Measurements from ENCODE around the gene THADA.
"Not testable (repeated sequence)": the region's sequence is repeated elsewhere in the genome, so short reads cannot be mapped to it uniquely, and the experiment has no call there.

THADA gene

DNA sequence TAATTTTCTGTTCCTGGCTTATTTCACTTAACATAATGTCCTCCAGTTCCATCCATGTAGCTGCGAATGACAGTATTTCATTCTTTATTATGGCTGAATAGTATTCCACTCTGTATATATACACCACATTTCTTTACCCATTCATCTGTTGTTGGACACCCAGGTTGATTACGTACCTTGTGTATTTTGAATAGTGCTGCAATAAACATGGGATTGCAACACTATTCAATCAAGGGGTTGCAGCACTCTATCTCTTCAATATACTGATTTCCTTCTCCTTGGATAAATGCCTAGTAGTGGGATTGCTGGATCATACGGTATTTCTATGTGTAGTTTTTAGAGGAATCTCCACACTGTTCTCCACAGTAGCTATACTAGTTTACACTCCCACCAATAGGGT, 61.3 kb downstream of the THADA start:
- TF ChIP-seq, protein P1, sequence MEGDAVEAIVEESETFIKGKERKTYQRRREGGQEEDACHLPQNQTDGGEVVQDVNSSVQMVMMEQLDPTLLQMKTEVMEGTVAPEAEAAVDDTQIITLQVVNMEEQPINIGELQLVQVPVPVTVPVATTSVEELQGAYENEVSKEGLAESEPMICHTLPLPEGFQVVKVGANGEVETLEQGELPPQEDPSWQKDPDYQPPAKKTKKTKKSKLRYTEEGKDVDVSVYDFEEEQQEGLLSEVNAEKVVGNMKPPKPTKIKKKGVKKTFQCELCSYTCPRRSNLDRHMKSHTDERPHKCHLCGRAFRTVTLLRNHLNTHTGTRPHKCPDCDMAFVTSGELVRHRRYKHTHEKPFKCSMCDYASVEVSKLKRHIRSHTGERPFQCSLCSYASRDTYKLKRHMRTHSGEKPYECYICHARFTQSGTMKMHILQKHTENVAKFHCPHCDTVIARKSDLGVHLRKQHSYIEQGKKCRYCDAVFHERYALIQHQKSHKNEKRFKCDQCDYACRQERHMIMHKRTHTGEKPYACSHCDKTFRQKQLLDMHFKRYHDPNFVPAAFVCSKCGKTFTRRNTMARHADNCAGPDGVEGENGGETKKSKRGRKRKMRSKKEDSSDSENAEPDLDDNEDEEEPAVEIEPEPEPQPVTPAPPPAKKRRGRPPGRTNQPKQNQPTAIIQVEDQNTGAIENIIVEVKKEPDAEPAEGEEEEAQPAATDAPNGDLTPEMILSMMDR (IDR thresholded peaks at IDR 0.05) = no peak

DNA sequence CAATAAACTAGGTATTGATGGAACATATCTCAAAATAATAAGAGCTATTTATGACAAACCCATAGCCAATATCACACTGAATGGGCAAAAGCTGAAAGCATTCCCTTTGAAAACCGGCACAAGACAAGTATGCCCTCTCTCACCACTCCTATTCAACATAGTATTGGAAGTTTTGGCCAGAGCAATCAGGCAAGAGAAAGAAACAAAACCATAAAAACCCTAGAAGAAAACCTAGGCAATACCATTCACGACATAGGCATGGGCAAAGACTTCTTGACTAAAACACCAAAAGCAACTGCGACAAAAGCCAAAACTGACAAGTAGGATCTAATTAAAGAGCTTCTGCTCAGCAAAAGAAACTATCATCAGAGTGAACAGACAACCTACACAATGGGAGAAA, 63.3 kb downstream of the THADA start:
- not testable (repeated sequence) for H3K9me3 ChIP-seq (ENCODE audit: control insufficient read depth, low read length); H2AFZ ChIP-seq; H3K4me1 ChIP-seq; H3K4me2 ChIP-seq (ENCODE audit: low read length); H3K79me2 ChIP-seq; H3K36me3 ChIP-seq (ENCODE audit: control insufficient read depth, insufficient read depth, low read length); H3K9ac ChIP-seq; H3K27ac ChIP-seq; H3K27me3 ChIP-seq (ENCODE audit: control insufficient read depth, insufficient read depth, low read length); H3K4me3 ChIP-seq (ENCODE audit: low read depth, low read length)

More for the DNA sequence above, 61.3 kb downstream of the THADA start:
- no peak overlapping the region for H3K4me3 ChIP-seq (ENCODE audit: low read depth, low read length)
- H3K4me2 ChIP-seq (ENCODE audit: low read length) = no peak overlapping the region
- no peaks in the 10 kb centered on the region for H3K9me3 ChIP-seq (ENCODE audit: control insufficient read depth, low read length)
- no peaks in the 10 kb centered on the region for H3K36me3 ChIP-seq (ENCODE audit: control insufficient read depth, insufficient read depth, low read length)
- no peak overlapping the region for H2AFZ ChIP-seq
- H3K4me1 ChIP-seq = no peaks in the 10 kb centered on the region
- no peaks in the 10 kb centered on the region for H3K27me3 ChIP-seq (ENCODE audit: control insufficient read depth, insufficient read depth, low read length)
- no peak overlapping the region for H3K9ac ChIP-seq
- H3K27ac ChIP-seq = no peak overlapping the region
- no peaks in the 10 kb centered on the region for H3K79me2 ChIP-seq

- H2AFZ ChIP-seq = no peak overlapping the region
- no peaks in the 10 kb centered on the region for H3K36me3 ChIP-seq (ENCODE audit: control insufficient read depth, insufficient read depth, low read length)
- no peak overlapping the region for H3K9ac ChIP-seq
- no peaks in the 10 kb centered on the region for H3K79me2 ChIP-seq
- H3K27ac ChIP-seq = no peak overlapping the region
- no peak overlapping the region for H3K4me2 ChIP-seq (ENCODE audit: low read length)
- H3K27me3 ChIP-seq (ENCODE audit: control insufficient read depth, insufficient read depth, low read length) = no peaks in the 10 kb centered on the region
- TF ChIP-seq, protein P1 (IDR thresholded peaks at IDR 0.05) = no peak
- H3K4me3 ChIP-seq (ENCODE audit: low read depth, low read length) = no peak overlapping the region
- H3K9me3 ChIP-seq (ENCODE audit: control insufficient read depth, low read length) = no peaks in the 10 kb centered on the region
- no peaks in the 10 kb centered on the region for H3K4me1 ChIP-seq
Measured at GRCh38 chr2:43531251-43531650, 64.6 kb downstream of the THADA start.

- Histone ChIP-seq H3K4me2 (ENCODE audit: low read length) (no peak overlapping the region), H3K79me2 (no peaks in the 10 kb centered on the region), H3K9ac (no peak overlapping the region), H2AFZ (no peak overlapping the region), H3K27me3 (ENCODE audit: control insufficient read depth, insufficient read depth, low read length) (no peaks in the 10 kb centered on the region), H3K36me3 (ENCODE audit: control insufficient read depth, insufficient read depth, low read length) (no peaks in the 10 kb centered on the region), H3K4me3 (ENCODE audit: low read depth, low read length) (no peak overlapping the region), H3K27ac (no peak overlapping the region), H3K4me1 (no peaks in the 10 kb centered on the region), H3K9me3 (ENCODE audit: control insufficient read depth, low read length) (no peaks in the 10 kb centered on the region)
- TF ChIP-seq, protein P1 (IDR thresholded peaks at IDR 0.05) = no peak
Measured at GRCh38 chr2:43526994-43527393, 68.8 kb downstream of the THADA start.

DNA sequence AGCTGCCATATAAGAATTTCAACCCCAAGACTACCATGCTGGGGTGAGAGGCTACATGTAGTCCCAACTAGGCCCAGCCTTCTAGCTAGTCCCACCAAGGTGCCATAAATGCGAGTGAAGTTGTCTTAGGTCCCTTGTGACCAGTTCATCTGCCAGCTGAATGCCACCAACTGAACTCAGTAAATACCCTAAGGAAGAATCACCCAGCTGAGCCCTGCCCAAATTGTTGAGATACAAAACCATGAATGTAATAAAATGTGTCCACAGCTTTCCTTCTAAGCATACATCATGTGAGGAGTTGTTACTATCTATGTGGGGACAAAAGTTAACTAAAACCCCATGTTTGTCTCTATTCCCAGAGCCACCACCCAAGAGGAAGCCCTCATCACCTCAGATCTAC, 70.3 kb downstream of the THADA start:
- Histone ChIP-seq H3K4me3 (ENCODE audit: low read depth, low read length) (no peak overlapping the region), H2AFZ (no peak overlapping the region), H3K9ac (no peak overlapping the region), H3K36me3 (ENCODE audit: control insufficient read depth, insufficient read depth, low read length) (no peaks in the 10 kb centered on the region), H3K4me1 (no peaks in the 10 kb centered on the region), H3K27ac (no peak overlapping the region), H3K9me3 (ENCODE audit: control insufficient read depth, low read length) (no peaks in the 10 kb centered on the region), H3K79me2 (no peaks in the 10 kb centered on the region), H3K4me2 (ENCODE audit: low read length) (no peak overlapping the region), H3K27me3 (ENCODE audit: control insufficient read depth, insufficient read depth, low read length) (no peaks in the 10 kb centered on the region)
- TF ChIP-seq, protein P1 (IDR thresholded peaks at IDR 0.05) = no peak

Measured in parathyroid adenoma (tissue), 2 donors.